GM12878 (cell line): Measurements from ENCODE around the gene GKN2.

Experiments used
- CBX3 ChIP-seq: fragments of 200-600 bp; sonication (generic); IDR thresholded peaks from 2 replicates; pipeline ENCODE4 v1.6.1; 2016; ENCODE audit warnings: low read depth, borderline replicate concordance
- GABPA ChIP-seq: IDR thresholded peaks from 2 replicates; pipeline ENCODE4 v1.6.1; 2014; ENCODE audit warnings: antibody characterized with exemption, low read depth, mild to moderate bottlenecking, inconsistent platforms
- HDAC2 ChIP-seq: fragments of 200-600 bp; sonication (generic); IDR thresholded peaks from 2 replicates; pipeline ENCODE4 v1.6.1; 2017
- HDAC6 ChIP-seq: fragments of 200-600 bp; sonication (generic); IDR thresholded peaks from one replicate; pipeline ENCODE4 v1.8.0; 2017; ENCODE audit warnings: antibody characterized with exemption; ENCODE audit not compliant: unreplicated experiment
- POLR2A ChIP-seq: IDR thresholded peaks from 2 replicates; pipeline ENCODE4 v1.6.1; 2011; ENCODE audit warnings: low read depth, mild to moderate bottlenecking, low read length
- POLR2AphosphoS5 ChIP-seq: IDR thresholded peaks from 2 replicates; pipeline ENCODE4 v1.6.1; 2011; ENCODE audit warnings: mild to moderate bottlenecking, low read length, inconsistent platforms
- TAF1 ChIP-seq: IDR thresholded peaks from 2 replicates; pipeline ENCODE4 v1.6.1; 2011; ENCODE audit warnings: mild to moderate bottlenecking, low read depth, low read length, borderline replicate concordance
- TF ChIP-seq, protein P1 (sequence below), 3 experiments: IDR thresholded peaks in 2 of 3; conservative IDR thresholded peaks in 1 of 3; 2 replicates each; pipeline ENCODE4 v1.5.1; 2011; ENCODE audit warnings: low read depth in 3 of 3, low read length in 3 of 3, mild to moderate bottlenecking in 3 of 3, control low read depth in 2 of 3, moderate library complexity in 2 of 3, inconsistent platforms in 1 of 3, mixed read lengths in 1 of 3; ENCODE audit not compliant: control insufficient read depth in 2 of 3, insufficient read depth in 1 of 3; ENCODE audit errors: extremely low read depth in 1 of 3

DNA sequence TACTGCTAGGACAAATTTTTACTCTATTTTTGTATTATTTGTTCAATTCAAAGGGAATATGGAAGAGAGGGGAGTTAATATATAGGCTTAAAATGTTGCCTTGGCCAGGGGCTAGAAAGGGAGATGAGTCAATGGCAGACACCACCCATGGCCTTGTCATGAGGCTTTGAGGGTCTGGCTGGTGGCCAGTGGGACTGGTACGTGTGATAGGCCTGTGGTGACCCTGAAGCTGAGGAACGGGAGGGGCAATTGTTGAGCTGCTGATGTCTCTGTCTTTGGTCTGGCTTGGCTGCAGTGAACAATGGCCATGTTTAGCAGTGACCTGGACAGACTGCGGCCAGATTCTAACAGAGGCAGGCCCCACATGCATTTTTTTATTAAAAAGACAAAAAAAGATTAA, 40.2 kb upstream of the GKN2 start:
- TF ChIP-seq GABPA (no peak), POLR2AphosphoS5 (no peak), TAF1 (no peak), POLR2A (no peak), CBX3 (no peak), HDAC6 (no peak), HDAC2 (no peak)
- TF ChIP-seq, protein P1, sequence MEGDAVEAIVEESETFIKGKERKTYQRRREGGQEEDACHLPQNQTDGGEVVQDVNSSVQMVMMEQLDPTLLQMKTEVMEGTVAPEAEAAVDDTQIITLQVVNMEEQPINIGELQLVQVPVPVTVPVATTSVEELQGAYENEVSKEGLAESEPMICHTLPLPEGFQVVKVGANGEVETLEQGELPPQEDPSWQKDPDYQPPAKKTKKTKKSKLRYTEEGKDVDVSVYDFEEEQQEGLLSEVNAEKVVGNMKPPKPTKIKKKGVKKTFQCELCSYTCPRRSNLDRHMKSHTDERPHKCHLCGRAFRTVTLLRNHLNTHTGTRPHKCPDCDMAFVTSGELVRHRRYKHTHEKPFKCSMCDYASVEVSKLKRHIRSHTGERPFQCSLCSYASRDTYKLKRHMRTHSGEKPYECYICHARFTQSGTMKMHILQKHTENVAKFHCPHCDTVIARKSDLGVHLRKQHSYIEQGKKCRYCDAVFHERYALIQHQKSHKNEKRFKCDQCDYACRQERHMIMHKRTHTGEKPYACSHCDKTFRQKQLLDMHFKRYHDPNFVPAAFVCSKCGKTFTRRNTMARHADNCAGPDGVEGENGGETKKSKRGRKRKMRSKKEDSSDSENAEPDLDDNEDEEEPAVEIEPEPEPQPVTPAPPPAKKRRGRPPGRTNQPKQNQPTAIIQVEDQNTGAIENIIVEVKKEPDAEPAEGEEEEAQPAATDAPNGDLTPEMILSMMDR (IDR thresholded peaks at IDR 0.05 in 2 of 3, conservative IDR thresholded peaks at IDR 0.05 in 1 of 3; ENCODE audit: control insufficient read depth in 2 of 3, extremely low read depth in 1 of 3, insufficient read depth in 1 of 3, low read depth in 3 of 3, low read length in 3 of 3): no peak
